GM23338 (cell line): Measurements from ENCODE around the gene PCDHA12. TPM values are rescaled to one million over a fixed set of nuclear protein-coding genes. Genes with fewer than 3 reads are reported as not detected.

Experiments used
- ATAC-seq: fragments of 200-7000 bp; cut with Tn5 transposase; 3 replicates; pipeline ENCODE4 v1.9.1; 2020
- DNase-seq: peaks from one replicate; pipeline ENCODE4 v3.0.0-alpha.2; 2015; ENCODE audit warnings: low spot score
- H2AFZ ChIP-seq: fragments of 200-600 bp; sonication (generic); 2 replicates; pipeline ENCODE4 v1.8.0; 2016; ENCODE audit warnings: antibody characterized with exemption, mild to moderate bottlenecking, moderate library complexity
- H3F3A ChIP-seq: fragments of 200-600 bp; sonication (generic); replicated peaks from 2 replicates; pipeline ENCODE4 v1.8.0; 2017; ENCODE audit warnings: antibody characterized with exemption, mixed run types, low read depth
- H3K27ac ChIP-seq: fragments of 200-600 bp; sonication (generic); 2 replicates; pipeline ENCODE4 v1.6.1; 2016; ENCODE audit warnings: low read depth
- H3K27me3 ChIP-seq: fragments of 200-600 bp; sonication (generic); 2 replicates; pipeline ENCODE4 v1.8.0; 2016; ENCODE audit warnings: mild to moderate bottlenecking, mixed run types, moderate library complexity; ENCODE audit not compliant: insufficient read depth
- H3K36me3 ChIP-seq: fragments of 200-600 bp; sonication (generic); 2 replicates; pipeline ENCODE4 v1.8.0; 2016; ENCODE audit warnings: mild to moderate bottlenecking; ENCODE audit not compliant: insufficient read depth
- H3K4me1 ChIP-seq: fragments of 200-600 bp; sonication (generic); 2 replicates; pipeline ENCODE4 v1.8.0; 2016; ENCODE audit warnings: mild to moderate bottlenecking, moderate library complexity; ENCODE audit not compliant: insufficient read depth
- H3K4me2 ChIP-seq: fragments of 200-600 bp; sonication (generic); 2 replicates; pipeline ENCODE4 v1.7.1; 2017; ENCODE audit warnings: mixed run types
- H3K4me3 ChIP-seq: fragments of 200-600 bp; sonication (generic); 2 replicates; pipeline ENCODE4 v1.6.1; 2016; ENCODE audit warnings: mixed run types
- H3K79me2 ChIP-seq: fragments of 200-600 bp; sonication (generic); replicated peaks from 2 replicates; pipeline ENCODE4 v1.8.0; 2017; ENCODE audit warnings: mild to moderate bottlenecking; ENCODE audit not compliant: insufficient read depth
- H3K9me2 ChIP-seq: fragments of 200-600 bp; sonication (generic); 2 replicates; pipeline ENCODE4 v1.8.0; 2017; ENCODE audit not compliant: insufficient read depth
- H4K20me1 ChIP-seq: fragments of 200-600 bp; sonication (generic); replicated peaks from 2 replicates; pipeline ENCODE4 v1.8.0; 2017; ENCODE audit warnings: mild to moderate bottlenecking; ENCODE audit not compliant: insufficient read depth
- H3K27ac Mint-ChIP-seq: 2 replicates; pipeline ENCODE4 v1.8.0; 2020; ENCODE audit warnings: inconsistent platforms, mild to moderate bottlenecking, moderate library complexity, mixed read lengths
- H3K27me3 Mint-ChIP-seq: 3 replicates; pipeline ENCODE4 v1.8.0; 2022; ENCODE audit warnings: low read depth, mild to moderate bottlenecking, moderate library complexity, mixed read lengths, inconsistent platforms; ENCODE audit not compliant: insufficient read depth, poor library complexity
- H3K36me3 Mint-ChIP-seq: 3 replicates; pipeline ENCODE4 v1.8.0; 2021; ENCODE audit warnings: low read depth, mild to moderate bottlenecking, inconsistent platforms, moderate library complexity, mixed read lengths
- H3K4me1 Mint-ChIP-seq: 3 replicates; pipeline ENCODE4 v1.8.0; 2020; ENCODE audit warnings: mild to moderate bottlenecking, inconsistent platforms, mixed read lengths
- H3K4me3 Mint-ChIP-seq: 3 replicates; pipeline ENCODE4 v1.8.0; 2021; ENCODE audit warnings: moderate library complexity, mild to moderate bottlenecking, inconsistent platforms, mixed read lengths
- H3K9me3 Mint-ChIP-seq: 3 replicates; pipeline ENCODE4 v1.8.0; 2020; ENCODE audit warnings: moderate library complexity, mild to moderate bottlenecking, inconsistent platforms, mixed read lengths
- CREB1 ChIP-seq: fragments of 250-450 bp; sonication (Bioruptor Pico); IDR thresholded peaks from 2 replicates; pipeline ENCODE4 v1.5.0; 2020; ENCODE audit warnings: low read depth, mild to moderate bottlenecking, moderate library complexity
- CTCF ChIP-seq, 2 experiments: fragments of 200-600 bp in 1 of 2; sonication (generic) in 1 of 2; conservative IDR thresholded peaks; 2 replicates each; pipeline versions ENCODE4 v1.5.1 to v1.6.1; 2016 to 2017; ENCODE audit warnings: antibody characterized with exemption in 2 of 2, low read depth in 2 of 2, mild to moderate bottlenecking in 2 of 2, moderate library complexity in 1 of 2
- NANOG ChIP-seq: IDR thresholded peaks from 2 replicates; pipeline ENCODE4 v1.6.1; 2016; ENCODE audit warnings: antibody characterized with exemption, borderline replicate concordance
- POLR2AphosphoS5 ChIP-seq: IDR thresholded peaks from 2 replicates; pipeline ENCODE4 v1.6.1; 2016; ENCODE audit warnings: antibody characterized with exemption, low read depth
- STAT1 ChIP-seq: IDR thresholded peaks from one replicate; pipeline ENCODE4 v1.6.1; 2016; ENCODE audit warnings: antibody characterized with exemption; ENCODE audit not compliant: unreplicated experiment
- ZNF462 ChIP-seq: fragments of 250-450 bp; sonication (Bioruptor Pico); IDR thresholded peaks from 2 replicates; pipeline ENCODE4 v1.5.0; 2020; ENCODE audit warnings: mild to moderate bottlenecking, moderate library complexity
- polyA plus RNA-seq: library from polyadenylated mRNA; unstranded; fragments of >200 nt; fragmentation: Nextera tagmentation; extraction: Ambion mirVana; gene quantifications from 2 replicates; pipeline ENCODE4 v1.2.1, GENCODE V29; 2016
- total RNA-seq: library from RNA; depleted of rRNA; stranded (reverse); fragments of >200 nt; shearing (Covaris generic); gene quantifications from 2 replicates; pipeline ENCODE4 v1.2.3, GENCODE V29; 2014

PCDHA12 gene
- total and polyA plus RNA-seq, 2 experiments from 2014 or later, result 5.1 to 17.7 TPM

- TF ChIP-seq ZNF462 (CRISPR knock-in tag) (no peak), CREB1 (CRISPR knock-in tag) (no peak)
Observed at GRCh38 chr5:140883927-140884697, 9.0 kb downstream of the PCDHA12 start (continued).

- H3K27ac Mint-ChIP-seq, result no peak overlapping the region
- peaks cover 2% of the 10 kb centered on the region; the same call in 2 of the 3 replicates for H3K9me3 Mint-ChIP-seq
- TF ChIP-seq CREB1 (CRISPR knock-in tag) (no peak), ZNF462 (CRISPR knock-in tag) (no peak), POLR2AphosphoS5 (no peak), STAT1 (no peak), NANOG (no peak), CTCF (conservative IDR thresholded peaks at IDR 0.05; ENCODE audit: low read depth in 2 of 2) (no peak)
Observed at GRCh38 chr5:140916325-140916724, 41.2 kb downstream of the PCDHA12 start.

More at GRCh38 chr5:140916325-140916724, 41.2 kb downstream of the PCDHA12 start:
- H3K4me3 Mint-ChIP-seq, result no peak overlapping the region
- no peak for DNase-seq
- Histone ChIP-seq H3K36me3 (no peaks in the 10 kb centered on the region), H3F3A (no peaks in the 10 kb centered on the region), H3K27ac (no peak overlapping the region), H4K20me1 (0 out of 2 replicates have a peak, but pooled peaks cover 17% of the 10 kb centered on the region), H2AFZ (no peak overlapping the region), H3K4me1 (no peaks in the 10 kb centered on the region), H3K79me2 (peaks cover 14% of the 10 kb centered on the region; the same call in 1 of the 2 replicates), H3K4me2 (no peak overlapping the region), H3K4me3 (no peak overlapping the region), H3K9me2 (no peaks in the 10 kb centered on the region), H3K27me3 (no peaks in the 10 kb centered on the region)
- H3K36me3 Mint-ChIP-seq, result peaks cover 2% of the 10 kb centered on the region; the same call in 1 of the 3 replicates
- no peaks in the 10 kb centered on the region for H3K4me1 Mint-ChIP-seq
- no peak for ATAC-seq
- no peaks in the 10 kb centered on the region for H3K27me3 Mint-ChIP-seq
